Measurements from ENCODE around the gene SPRR2A.
"Not testable (repeated sequence)": the region's sequence is repeated elsewhere in the genome, so short reads cannot be mapped to it uniquely, and the experiment has no call there.

The SPRR2A gene

DNA sequence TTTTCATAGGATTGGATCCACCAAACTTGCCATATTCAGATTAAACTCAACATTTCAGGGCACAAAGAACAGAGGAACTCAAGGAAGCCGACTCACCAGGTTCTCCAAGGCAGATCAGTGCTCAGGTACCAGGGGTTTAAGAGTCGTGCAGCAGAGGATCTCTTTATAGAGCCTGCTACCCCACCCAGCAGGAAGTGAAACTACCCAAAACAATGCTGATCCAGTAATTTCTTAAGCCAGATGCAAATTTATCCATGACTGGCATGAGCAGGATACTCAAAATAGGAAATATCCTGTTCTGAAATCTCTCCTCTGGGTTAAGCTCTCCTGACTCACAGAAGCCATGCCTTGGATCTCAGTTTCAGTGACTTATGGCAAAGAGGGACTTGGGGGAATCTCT is at the start of gene SPRR2A:
Gene SPRR2A, minus strand, starts transcription at position 138 of the 400 bp plus-strand sequence. CDS start 777 bp downstream, outside the sequence.
- DNase-seq (ENCODE audit: low read depth in 3 of 3, low spot score in 1 of 3), result no peak

GRCh38 chr1:153100245-153100644 is 42.9 kb upstream of the SPRR2A start:
- no peak for DNase-seq (ENCODE audit: low read depth in 3 of 3, low spot score in 1 of 3)

DNA sequence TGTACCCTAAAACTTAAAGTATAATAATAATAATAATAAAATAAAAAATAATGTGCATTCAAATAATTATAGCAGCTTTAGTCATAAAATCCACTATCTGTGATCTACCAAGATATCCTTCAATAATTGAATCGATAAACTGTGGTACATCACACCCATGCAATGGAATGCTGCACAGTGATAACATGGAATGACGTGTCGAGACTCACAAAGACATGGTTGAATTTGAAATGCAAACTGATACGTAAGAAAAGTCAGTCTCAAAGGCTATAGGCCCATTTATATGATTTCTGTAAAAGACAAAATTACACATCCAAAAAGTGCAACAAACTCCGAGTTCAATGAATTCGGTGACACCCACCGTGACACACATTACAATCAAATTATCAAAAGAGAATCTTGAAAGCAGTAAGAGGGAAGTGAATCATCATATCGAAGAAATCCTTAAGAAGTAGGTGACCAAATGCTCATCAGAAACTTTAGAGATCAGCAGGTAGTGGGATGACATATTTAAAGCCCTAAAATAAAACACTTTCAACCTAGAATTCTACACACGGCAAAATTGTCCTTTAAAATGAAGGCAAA is 42.2 kb upstream of the SPRR2A start:
- no peak for DNase-seq (ENCODE audit: low read depth in 3 of 3, low spot score in 1 of 3)

DNA sequence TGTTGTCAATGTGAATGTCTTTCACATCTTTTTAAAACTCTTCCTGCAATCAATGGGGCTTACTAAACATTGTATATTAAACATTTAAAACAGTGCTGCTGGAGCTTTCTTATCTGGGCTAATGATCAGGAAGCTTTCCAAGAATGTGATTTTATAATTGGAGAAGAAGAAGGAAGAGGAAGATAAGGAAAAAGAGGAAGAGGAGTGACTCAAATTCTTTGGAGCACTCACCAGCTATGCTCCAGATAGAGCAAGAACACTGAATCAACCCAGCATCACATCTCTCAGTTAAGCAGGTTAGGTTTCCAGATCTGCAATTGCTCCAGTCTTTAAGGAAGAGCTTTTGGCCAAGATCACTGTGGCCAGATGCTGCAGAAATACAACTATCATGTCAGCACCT is 38.5 kb upstream of the SPRR2A start:
- no peak for DNase-seq (ENCODE audit: low read depth in 3 of 3, low spot score in 1 of 3)

GRCh38 chr1:153094426-153094825 is 37.1 kb upstream of the SPRR2A start, which contains the start of gene SPRR2E:
Gene SPRR2E, minus strand, starts transcription at chr1:153094526. Its CDS starts 775 bp downstream, at chr1:153093751.
- DNase-seq (ENCODE audit: low read depth in 3 of 3, low spot score in 1 of 3), result no peak

DNA sequence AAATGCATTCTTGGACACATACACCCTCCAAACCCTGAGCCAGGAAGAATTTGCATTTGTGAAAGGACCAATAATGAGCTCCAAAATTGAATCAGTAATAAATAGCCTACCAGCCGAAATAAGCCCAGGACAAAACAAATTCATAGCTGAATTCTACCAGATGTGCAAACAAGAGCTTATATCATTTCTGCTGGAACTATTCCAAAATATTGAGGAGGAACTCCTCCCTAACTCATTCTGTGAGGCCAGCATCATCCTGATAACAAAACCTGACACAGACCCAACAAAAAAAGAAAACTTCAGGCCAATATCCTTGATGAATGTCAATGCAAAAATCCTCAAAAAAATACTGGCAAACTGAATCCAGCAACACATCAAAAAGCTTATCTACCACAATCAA is 30.3 kb upstream of the SPRR2A start:
- DNase-seq (ENCODE audit: low read depth in 3 of 3, low spot score in 1 of 3), result no peak

- DNase-seq (ENCODE audit: low read depth in 3 of 3, low spot score in 1 of 3), result no peak
Measured at GRCh38 chr1:153081736-153082135, 24.4 kb upstream of the SPRR2A start.

DNA sequence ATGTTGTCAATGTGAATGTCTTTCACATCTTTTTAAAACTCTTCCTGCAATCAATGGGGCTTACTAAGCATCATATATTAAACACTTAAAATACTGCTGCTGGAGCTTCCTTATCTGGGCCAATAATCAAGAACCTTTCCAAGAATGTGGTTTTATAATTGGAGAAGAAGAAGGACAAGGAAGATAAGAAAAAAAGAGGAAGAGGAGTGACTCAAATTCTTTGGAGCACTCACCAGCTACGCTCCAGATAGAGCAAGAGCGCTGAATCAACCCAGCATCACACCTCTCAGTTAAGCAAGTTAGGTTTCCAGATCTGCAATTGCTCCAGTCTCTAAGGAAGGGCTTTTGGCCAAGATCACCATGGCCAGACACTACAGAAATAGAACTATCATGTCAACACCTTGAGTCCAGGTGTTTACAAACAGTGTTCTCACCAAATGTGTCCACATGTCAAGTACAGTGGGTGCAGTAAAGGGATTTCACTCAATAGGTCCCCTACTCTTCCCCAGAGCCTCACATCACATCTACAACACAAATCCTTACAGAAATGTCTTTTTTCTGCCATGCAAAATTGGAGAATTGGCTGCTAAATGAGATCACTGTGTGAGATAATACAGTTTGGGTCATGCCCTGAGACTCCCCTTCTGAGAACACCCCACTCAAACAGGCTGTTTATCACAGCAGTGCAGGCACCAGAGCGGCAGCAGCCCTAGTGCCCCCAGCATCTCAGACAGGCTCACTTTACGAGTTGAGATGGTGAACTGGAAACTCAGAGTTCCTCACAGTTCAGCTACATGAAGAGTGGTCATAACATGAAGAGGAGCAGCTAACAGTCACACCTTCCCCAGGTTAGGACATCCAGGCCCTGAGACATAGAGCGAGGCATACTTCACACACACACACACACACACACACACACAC is 15.8 kb upstream of the SPRR2A start:
- no peak for DNase-seq (ENCODE audit: low read depth in 3 of 3, low spot score in 1 of 3)

DNA sequence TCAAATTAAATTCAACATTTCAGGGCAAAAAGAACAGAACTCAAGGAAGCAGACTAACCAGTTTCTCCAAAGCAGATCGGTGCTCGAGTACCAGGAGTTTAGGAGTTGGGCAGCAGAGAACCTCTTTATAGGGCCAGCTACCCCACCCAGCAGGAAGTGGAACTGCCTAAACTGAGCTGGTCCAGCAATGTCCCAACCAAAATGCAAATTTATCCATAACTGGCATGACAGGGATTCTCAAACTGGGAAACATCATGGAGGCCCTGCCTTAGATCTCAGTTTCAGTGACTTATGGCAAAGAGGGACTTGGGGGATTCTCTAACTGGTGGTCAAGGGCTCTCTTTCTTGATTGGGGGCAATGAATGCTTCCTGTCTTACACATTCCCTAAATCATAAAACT is 14.2 kb upstream of the SPRR2A start, which contains the start of gene SPRR2B:
Gene SPRR2B, minus strand, starts transcription at position 101 of the 400 bp plus-strand sequence. CDS start 772 bp downstream, outside the sequence.
- no peak for DNase-seq (ENCODE audit: low read depth in 3 of 3, low spot score in 1 of 3)

DNA sequence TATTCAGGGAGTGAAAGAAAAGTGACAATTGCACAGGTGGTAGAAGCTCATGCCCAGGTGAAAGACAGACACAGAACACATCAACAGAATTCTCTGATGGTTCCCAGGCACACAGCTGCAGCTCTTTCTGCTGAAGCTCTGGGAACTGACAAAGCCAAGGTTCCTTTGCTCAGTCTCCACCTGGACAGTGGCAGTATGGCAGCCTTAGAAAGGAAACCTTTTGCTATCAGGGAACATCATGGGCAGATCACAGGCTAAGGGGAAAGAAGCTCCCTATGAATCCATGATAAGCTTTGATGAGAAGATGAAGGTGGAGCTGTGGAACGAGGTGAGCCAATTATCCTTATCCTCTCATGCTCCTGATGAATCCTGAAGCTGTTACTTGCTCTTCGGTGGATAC is 12.9 kb upstream of the SPRR2A start:
- DNase-seq (ENCODE audit: low read depth in 3 of 3, low spot score in 1 of 3), result no peak

GRCh38 chr1:153058826-153059784 is 1.8 kb upstream of the SPRR2A start:
- DNase-seq (ENCODE audit: low read depth in 3 of 3, low spot score in 1 of 3), result no peak

- no peak for DNase-seq (ENCODE audit: low read depth in 3 of 3, low spot score in 1 of 3)
Measured at GRCh38 chr1:153058154-153058553, 842 bp upstream of the SPRR2A start.

- not testable (repeated sequence) for DNase-seq (ENCODE audit: low read depth in 3 of 3, low spot score in 1 of 3)
Measured at GRCh38 chr1:153056111-153056510, 1.2 kb downstream of the SPRR2A start.

DNA sequence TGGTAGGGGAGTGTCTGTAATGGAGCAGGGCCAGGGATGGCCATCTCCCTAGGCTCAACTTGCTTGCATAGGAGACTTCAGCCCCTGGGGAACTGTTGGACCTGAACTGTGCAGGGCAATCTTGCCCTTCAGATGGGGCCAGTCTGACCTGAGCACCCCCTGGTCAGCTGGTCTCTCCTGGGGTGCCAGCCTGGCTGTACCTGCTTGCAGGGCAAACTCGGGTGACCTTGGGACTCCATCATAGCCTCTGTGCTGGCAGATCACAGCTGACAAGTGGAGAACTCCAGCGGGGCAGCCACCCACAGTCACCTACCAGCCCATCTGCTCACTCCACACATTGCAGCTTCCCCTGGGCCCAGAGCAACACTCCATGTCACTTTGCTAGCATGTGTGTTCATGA is 8.1 kb downstream of the SPRR2A start:
- DNase-seq (ENCODE audit: low read depth in 3 of 3, low spot score in 1 of 3), result no peak

DNA sequence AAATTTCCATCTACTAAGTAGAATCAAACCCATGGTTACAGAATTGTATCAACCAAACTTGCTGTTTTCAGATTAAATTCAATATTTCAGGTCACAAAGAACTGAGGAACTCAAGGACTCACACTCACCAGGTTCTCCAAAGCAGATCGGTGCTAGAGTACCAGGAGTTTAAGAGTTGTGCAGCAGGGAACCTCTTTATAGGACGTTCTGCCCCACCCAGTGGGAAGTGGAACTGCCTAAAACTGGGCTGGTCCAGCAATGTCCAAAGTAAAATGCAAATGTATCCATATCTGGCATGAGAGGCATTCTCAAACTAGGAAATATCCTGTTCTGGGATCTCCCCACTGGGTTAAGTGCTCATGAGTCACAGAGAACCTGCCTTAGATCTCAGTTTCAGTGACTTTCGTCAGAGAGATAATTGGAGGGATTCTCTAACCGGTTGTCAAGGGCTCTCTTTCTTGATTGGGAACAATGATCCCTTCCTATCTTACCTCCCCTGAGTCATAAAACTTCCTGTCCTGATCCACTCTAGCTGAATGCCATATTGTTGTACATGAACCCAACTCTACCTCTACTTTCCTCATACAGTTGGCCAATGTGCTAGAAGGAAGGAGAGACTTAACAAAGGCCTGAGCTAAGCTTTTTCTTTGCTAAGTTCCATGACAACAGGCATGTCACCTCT is 16.2 kb downstream of the SPRR2A start, which contains the start of gene SPRR2D:
Gene SPRR2D, minus strand, starts transcription at position 171 of the 682 bp plus-strand sequence. CDS start 774 bp downstream, outside the sequence.
- DNase-seq (ENCODE audit: low read depth in 3 of 3, low spot score in 1 of 3), result no peak

DNA sequence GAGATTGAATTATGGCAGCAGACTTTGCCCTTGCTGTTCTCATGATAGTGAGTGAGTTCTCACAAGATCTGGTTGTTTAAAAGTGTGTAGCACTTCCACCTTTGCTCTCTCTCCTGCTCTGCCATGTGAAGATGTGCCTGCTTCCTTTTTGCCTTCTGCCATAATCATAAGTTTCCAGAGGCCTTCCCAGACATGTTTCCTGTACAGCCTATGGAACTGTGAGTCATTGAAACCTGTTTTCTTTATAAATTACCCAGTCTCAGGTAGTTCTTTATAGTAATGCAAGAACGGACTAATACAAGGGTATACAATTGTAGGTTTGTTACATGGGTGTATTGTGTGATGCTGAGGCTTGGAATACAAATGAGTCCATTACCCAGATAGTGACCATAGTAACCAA is 22.1 kb downstream of the SPRR2A start:
- no peak for DNase-seq (ENCODE audit: low read depth in 3 of 3, low spot score in 1 of 3)

- DNase-seq (ENCODE audit: low read depth in 3 of 3, low spot score in 1 of 3), result no peak
Measured at GRCh38 chr1:153032677-153033308, 24.5 kb downstream of the SPRR2A start.

DNA sequence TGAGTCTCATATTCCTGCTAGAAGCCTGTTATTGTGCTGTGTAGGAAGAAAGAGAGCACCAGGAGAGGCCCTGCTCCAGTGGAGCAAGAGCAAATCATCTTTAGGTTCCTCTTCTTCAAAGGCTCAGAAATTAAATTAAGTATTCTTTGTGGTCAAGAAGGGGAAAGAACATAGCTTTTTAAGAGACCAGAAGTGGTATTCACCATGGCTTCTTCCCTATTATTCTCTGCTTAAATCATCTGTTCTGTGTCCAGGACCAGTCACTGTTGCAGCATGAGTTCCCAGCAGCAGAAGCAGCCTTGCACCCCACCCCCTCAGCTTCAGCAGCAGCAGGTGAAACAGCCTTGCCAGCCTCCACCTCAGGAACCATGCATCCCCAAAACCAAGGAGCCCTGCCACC is 25.2 kb downstream of the SPRR2A start:
- DNase-seq (ENCODE audit: low read depth in 3 of 3, low spot score in 1 of 3), result no peak

GRCh38 chr1:153030895-153031294 is 26.4 kb downstream of the SPRR2A start, which contains the start of gene SPRR1B:
Gene SPRR1B, plus strand, starts transcription at chr1:153031203. Its CDS starts 1,143 bp downstream, at chr1:153032346.
- no peak for DNase-seq (ENCODE audit: low read depth in 3 of 3, low spot score in 1 of 3)

DNA sequence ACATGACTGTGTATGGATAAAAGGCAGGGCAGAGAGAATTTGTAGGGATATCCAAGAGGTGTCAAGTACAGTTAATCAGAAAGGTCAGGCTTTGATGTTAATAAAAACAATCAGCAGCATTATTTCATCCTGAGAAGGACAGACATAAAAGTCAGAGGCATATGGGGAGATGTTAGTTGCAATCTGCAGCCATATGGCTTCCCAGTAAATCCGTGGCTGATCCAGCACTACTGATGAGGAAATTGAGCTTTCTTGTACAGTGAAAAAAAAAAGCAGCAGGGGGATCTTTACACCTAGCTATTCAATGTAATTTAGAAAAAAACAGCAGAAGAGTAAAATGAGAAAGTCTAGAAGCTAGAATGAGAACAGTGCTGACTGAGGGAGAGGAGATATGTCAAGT is 28.5 kb downstream of the SPRR2A start:
- no peak for DNase-seq (ENCODE audit: low read depth in 3 of 3, low spot score in 1 of 3)
